Measurements from ENCODE around the gene PILRA.

DNA sequence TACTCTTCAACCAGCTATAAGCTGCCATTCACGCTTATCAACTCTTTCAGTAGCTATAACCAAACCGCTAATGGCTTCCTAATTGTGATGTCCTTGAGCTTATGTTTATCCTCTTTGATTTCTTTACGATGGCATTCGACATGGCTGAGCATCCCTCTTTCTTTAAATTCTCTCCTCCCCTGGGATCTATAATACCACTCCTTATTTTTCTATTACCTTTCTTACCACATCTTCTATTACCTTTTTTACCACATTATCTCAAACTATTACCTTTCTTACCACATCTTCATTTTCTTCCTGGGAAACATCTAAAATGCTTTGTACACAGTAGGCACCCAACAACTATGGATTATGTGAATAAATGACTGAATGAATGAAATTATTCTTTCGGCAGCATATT, 42.2 kb downstream of the PILRA start:
- TF ChIP-seq, protein P1, sequence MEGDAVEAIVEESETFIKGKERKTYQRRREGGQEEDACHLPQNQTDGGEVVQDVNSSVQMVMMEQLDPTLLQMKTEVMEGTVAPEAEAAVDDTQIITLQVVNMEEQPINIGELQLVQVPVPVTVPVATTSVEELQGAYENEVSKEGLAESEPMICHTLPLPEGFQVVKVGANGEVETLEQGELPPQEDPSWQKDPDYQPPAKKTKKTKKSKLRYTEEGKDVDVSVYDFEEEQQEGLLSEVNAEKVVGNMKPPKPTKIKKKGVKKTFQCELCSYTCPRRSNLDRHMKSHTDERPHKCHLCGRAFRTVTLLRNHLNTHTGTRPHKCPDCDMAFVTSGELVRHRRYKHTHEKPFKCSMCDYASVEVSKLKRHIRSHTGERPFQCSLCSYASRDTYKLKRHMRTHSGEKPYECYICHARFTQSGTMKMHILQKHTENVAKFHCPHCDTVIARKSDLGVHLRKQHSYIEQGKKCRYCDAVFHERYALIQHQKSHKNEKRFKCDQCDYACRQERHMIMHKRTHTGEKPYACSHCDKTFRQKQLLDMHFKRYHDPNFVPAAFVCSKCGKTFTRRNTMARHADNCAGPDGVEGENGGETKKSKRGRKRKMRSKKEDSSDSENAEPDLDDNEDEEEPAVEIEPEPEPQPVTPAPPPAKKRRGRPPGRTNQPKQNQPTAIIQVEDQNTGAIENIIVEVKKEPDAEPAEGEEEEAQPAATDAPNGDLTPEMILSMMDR (IDR thresholded peaks at IDR 0.05), result no peak
- no peak for TF ChIP-seq POLR2A (IDR thresholded peaks at IDR 0.05)
